ENCODE results near the gene SOAT2.
A peak's percentile ranks its signal among the peaks of the same experiment; 100 is the strongest.

Gene SOAT2

DNA sequence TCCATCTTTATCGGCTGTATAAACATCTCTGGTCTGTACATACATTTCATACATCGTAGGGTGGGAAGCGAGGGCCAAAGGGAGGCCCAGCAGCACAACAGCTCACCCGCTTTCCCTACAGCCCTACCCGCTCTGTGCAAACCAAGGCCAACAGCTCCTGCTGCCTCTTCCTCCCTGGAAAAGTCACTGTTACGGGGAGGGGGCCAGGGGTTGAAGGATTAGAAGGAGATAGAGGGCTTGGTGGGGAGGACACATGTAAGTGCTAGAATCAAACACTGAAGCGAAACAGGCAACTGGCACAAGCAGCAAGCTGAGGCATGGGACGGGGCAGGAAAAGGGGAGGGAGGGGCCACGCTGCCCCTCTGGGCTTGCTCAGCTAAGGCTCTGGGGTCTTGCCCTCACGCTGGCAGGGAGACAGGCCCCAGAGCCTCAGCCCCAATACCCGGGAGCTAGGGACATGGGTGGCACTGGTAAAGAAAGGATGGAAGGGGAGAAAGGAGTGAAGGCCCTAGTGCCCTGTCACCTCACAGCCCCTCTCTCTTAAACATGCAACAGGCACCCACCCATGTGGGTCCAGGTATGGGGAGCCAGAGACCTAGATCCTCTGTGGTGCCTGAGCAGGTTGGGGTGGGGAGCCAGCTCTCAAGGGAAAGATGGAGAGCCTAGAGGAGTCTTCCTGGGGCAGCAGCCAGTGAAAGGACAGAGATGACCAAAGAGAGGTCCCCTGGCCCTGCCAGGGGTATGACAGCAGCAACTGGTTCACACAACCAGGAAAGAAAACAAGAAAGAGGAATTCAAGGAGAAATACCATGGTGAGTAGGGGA lies 38.5 kb upstream of the SOAT2 start:
- DNase-seq (ENCODE audit: low read depth in 2 of 2): no peak

GRCh38 chr12:53065470-53065869 lies 37.8 kb upstream of the SOAT2 start:
- DNase-seq (ENCODE audit: low read depth in 2 of 2): no peak

- DNase-seq (ENCODE audit: low read depth in 2 of 2): peak; percentile 44 to 62
Observed at GRCh38 chr12:53065975-53066931, 37.0 kb upstream of the SOAT2 start.

DNA sequence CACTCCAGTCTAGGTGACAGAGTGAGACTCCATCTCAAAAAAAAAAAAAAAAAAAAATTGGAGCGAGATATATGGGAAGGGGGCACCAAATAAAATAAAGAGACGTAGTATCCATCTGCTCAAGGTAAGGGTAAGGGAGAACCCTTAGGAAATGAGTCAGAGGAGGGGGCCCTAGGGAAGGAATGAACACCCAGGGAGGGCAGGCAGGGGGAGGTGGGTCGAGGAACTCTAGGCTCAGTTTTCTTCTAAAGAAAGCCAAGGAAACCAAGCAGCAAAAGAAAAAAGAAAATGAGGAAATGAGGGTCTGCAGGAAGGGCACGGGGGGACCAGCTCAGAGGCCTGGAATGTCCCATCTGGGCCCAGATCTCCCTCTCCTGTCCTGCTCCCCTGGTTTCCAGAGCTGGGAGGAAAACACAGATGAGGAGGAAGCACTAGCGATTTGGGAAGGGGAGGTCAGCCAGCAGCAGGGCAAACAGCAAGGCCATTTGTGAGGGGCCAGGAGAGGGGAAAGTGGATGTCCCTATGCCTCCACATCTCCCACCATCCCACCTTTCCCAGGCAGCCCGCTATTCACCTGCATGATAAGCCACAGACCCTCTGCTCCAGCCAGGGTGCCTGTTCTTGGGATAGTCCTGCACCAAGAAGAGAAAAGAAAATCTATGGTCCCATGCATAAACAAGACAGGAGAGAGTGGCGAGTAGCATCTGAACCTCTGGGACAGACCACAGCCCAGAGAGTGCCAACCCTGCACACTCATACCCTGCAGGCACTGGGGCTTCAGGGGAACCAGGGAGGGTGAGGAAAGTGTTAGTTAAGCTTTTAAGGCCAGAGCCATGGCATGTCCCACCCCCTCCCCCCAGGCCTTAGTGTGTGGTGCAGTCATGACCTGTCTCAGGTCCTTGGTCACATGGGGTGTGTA lies 36.0 kb upstream of the SOAT2 start:
- no peak for DNase-seq (ENCODE audit: low read depth in 2 of 2)

DNA sequence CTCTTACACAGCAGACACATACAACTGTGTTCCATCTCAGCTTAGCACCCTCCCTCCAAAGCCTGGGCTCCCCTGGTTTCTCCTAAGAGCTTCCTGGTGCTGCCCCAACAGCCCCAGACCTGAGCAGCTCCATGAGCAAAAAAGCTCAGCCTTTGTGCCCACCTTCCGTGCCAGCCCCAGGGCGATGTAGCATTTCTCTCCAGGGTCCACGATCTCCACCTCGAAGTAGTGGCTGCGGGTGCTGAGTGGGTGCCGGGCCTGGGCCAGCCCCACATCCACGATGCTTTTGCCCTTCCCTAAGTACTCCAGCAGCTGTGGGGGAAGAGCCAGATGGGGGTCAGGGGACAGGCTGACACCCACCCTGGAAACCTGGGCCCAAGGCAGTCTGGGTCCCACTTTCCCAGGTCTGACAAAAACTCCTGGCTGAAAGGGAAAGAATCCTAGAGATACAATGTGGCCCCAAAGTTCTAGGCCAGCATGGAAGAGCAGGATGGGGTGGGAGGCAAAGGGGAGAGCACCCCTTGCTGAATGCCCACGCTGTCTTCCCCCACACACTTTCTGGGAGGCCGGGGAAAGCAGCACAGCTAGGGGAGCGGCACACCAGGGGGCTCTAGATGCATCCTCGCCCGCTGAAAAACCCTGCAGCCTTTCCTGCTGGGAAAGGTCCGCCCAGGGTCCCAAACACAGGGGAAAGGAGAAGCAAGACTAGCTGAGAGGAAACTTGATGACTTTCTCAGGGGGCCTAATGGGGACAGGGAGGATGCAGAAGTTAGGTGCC lies 35.1 kb upstream of the SOAT2 start:
- no peak for DNase-seq (ENCODE audit: low read depth in 2 of 2)

- DNase-seq (ENCODE audit: low read depth in 2 of 2): no peak
Observed at GRCh38 chr12:53068811-53069585, 34.3 kb upstream of the SOAT2 start.

- no peak for DNase-seq (ENCODE audit: low read depth in 2 of 2)
Observed at GRCh38 chr12:53069621-53070410, 33.5 kb upstream of the SOAT2 start.

GRCh38 chr12:53070877-53071492 lies 32.3 kb upstream of the SOAT2 start:
- DNase-seq (ENCODE audit: low read depth in 2 of 2): no peak

- no peak for DNase-seq (ENCODE audit: low read depth in 2 of 2)
Observed at GRCh38 chr12:53071591-53072551, 31.4 kb upstream of the SOAT2 start.

GRCh38 chr12:53073881-53074280 lies 29.4 kb upstream of the SOAT2 start:
- DNase-seq (ENCODE audit: low read depth in 2 of 2): no peak

- no peak for DNase-seq (ENCODE audit: low read depth in 2 of 2)
Observed at GRCh38 chr12:53074283-53074998, 28.8 kb upstream of the SOAT2 start.

DNA sequence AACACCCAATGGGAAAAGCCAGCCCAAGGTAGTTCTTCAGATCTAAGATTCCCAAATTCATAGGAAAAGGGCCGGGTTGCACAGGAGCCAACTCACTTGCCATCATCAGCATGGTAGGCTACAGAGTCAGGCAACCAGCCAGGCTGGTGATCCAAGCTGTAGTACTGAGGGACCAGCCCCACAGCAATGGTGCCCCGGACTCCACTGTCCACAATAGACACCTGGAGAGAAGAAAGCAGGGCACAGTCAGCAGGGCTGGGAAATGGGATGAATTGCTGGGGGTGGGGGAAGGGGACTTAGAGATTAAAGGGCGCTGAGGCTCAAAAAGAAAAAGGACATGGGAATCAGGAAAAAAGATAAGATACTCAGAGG lies 28.3 kb upstream of the SOAT2 start:
- no peak for DNase-seq (ENCODE audit: low read depth in 2 of 2)

DNA sequence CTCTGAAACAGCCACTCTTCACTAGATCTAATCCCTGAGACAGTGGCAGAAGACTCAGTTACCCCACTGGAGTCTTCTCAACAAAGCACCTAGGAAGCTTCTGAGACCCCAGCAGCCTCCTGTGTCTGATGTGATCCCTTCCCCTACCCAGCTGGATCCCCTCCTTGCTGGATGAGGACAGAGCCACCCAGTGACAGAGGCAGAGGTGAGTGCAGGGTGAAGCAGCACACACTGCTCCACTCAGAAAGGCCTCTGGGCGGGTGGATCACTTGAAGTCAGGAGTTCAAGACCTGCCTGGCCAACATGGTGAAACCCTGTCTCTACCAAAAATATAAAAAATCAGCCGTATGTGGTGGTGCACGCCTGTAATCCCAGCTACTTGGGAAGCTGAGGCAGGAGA lies 26.8 kb upstream of the SOAT2 start:
- no peak for DNase-seq (ENCODE audit: low read depth in 2 of 2)

GRCh38 chr12:53077030-53077429 lies 26.3 kb upstream of the SOAT2 start:
- DNase-seq (ENCODE audit: low read depth in 2 of 2): no peak

DNA sequence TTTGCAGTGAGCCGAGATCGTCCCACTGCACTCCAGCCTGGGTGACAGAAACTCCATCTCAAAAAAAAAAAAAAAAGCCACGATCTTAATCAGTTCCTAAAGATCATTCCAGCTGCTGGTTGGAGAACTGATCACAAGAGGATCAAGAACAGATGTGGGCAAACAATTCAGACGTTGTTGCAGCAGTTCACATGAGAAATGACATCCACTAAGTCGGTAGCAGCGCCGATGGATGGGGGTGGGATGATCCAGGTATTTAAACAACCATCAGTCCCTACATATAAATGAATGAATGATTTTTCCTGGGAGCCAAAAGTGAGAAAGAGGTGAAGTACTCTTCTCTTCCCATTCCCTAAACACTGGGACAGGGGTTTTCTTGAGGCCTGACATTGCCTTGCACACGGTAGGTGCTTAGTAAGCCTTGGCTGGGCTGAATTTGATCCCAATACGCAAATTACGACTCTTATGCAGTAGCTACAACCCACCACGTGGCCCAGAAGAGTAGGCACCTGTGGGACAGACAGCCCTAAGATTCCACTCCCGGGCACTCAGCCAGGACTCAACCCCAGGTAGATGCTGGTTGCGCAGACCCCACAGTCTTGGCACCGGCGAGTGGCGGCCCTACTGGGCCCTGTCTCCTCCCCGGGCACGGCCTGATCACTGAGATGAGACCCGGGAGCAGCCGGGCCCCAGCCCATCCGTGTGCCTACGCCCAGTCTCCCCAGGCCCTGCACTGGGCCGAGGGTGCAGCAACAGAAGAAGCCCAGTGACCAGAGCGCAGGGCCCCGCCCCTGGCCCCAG lies 24.7 kb upstream of the SOAT2 start:
- DNase-seq (ENCODE audit: low read depth in 2 of 2): peak in 1 of 2 donors; percentile 14
